Spleen (tissue), 13 donors: Measurements from ENCODE around the gene ZNRF3. TPM values are rescaled to one million over a fixed set of nuclear protein-coding genes. Genes with fewer than 3 reads are reported as not detected.
A peak's percentile ranks its signal among the peaks of the same experiment; 100 is the strongest.

ENCODE experiments used
- DNase-seq: peaks from one replicate; pipeline ENCODE4 v3.0.0-alpha.2; 2020
- H3K27ac ChIP-seq, 8 donors: fragments of 200-600 bp; sonication (generic) in 7 of 8; 1 replicate in 4 of 8; 2 replicates in 4 of 8; pipeline versions ENCODE4 v1.5.0 to v1.8.0; 2016 to 2021; ENCODE audit warnings: inconsistent platforms in 4 of 8, mild to moderate bottlenecking in 4 of 8, moderate library complexity in 1 of 8
- H3K27me3 ChIP-seq, 7 donors: fragments of 200-600 bp; sonication (generic) in 6 of 7; replicated peaks in 1 of 7; 1 replicate in 4 of 7; 2 replicates in 3 of 7; pipeline versions ENCODE4 v1.5.0 to v1.8.0; 2016 to 2021; ENCODE audit warnings: inconsistent platforms in 3 of 7, mild to moderate bottlenecking in 1 of 7
- H3K36me3 ChIP-seq, 6 donors: fragments of 200-600 bp; sonication (generic) in 5 of 6; 1 replicate in 4 of 6; 2 replicates in 2 of 6; pipeline versions ENCODE4 v1.5.0 to v1.8.0; 2016 to 2021; ENCODE audit warnings: inconsistent platforms in 2 of 6
- H3K4me1 ChIP-seq, 6 donors: fragments of 200-600 bp; sonication (generic) in 5 of 6; 1 replicate in 3 of 6; 2 replicates in 3 of 6; pipeline versions ENCODE4 v1.5.0 to v1.8.0; 2016 to 2021; ENCODE audit warnings: inconsistent platforms in 3 of 6
- H3K4me3 ChIP-seq, 8 donors: fragments of 200-600 bp; sonication (generic) in 7 of 8; 1 replicate in 4 of 8; 2 replicates in 4 of 8; pipeline versions ENCODE4 v1.5.0 to v1.8.0; 2016 to 2021; ENCODE audit warnings: inconsistent platforms in 4 of 8, mild to moderate bottlenecking in 4 of 8, moderate library complexity in 2 of 8
- H3K9me3 ChIP-seq, 8 donors: fragments of 200-600 bp; sonication (generic) in 7 of 8; 1 replicate in 4 of 8; 2 replicates in 4 of 8; pipeline versions ENCODE4 v1.5.0 to v1.8.0; 2016 to 2021; ENCODE audit warnings: inconsistent platforms in 4 of 8
- POLR2A ChIP-seq, 3 donors: fragments of 450-650 bp; IDR thresholded peaks; one replicate each; pipeline ENCODE4 v1.5.1; 2017; ENCODE audit warnings: antibody characterized with exemption in 3 of 3, mild to moderate bottlenecking in 1 of 3
- POLR2AphosphoS5 ChIP-seq, 3 donors: sonication (generic); formaldehyde crosslinking; IDR thresholded peaks; one replicate each; pipeline ENCODE4 v1.5.1; 2017; ENCODE audit warnings: antibody characterized with exemption in 3 of 3
- WGBS, 5 donors: extraction: QIAGEN DNeasy Blood & Tissue Kit in 3 of 5; methylation state at CpG; one replicate each; pipeline versions ENCODE4 v1.1.5 to v1.1.7; 2013 to 2018; 5-methylcytosine and 5-hydroxymethylcytosine counted together
- intact Hi-C: fragments of 100-400 bp; cut with DNase I; formaldehyde crosslinking; loops from one replicate; pipeline ENCODE4 v1.15.0; 2023; ENCODE audit warnings: low total_unique reads
- long read RNA-seq, 2 donors: transcript quantifications; one replicate each; lab custom pipeline, GENCODE V29; 2026
- polyA plus RNA-seq, 3 donors: library from polyadenylated mRNA; stranded (reverse); fragments of 200-250 nt; gene quantifications; one replicate each; pipeline ENCODE4 v1.2.1, GENCODE V29; 2013
- total RNA-seq, 7 donors: library from RNA; depleted of rRNA in 3 of 7; stranded (reverse); fragments of >200 nt in 3 of 7; fragmentation: NEBNext Ultra II Directional in 4 of 7; extraction: Animal tissue kit (Norgen Biotek cat#: 25700) in 4 of 7; gene quantifications; one replicate each; pipeline versions ENCODE4 v1.1.0 to v1.2.1, GENCODE V29; 2016 to 2021
- TF ChIP-seq, protein P1 (sequence below), 11 experiments: fragments of 200-600 bp in 7 of 11; fragments of 450-650 bp in 4 of 11; sonication (generic) in 4 of 11; IDR thresholded peaks in 8 of 11; conservative IDR thresholded peaks in 3 of 11; 1 replicate in 7 of 11; 2 replicates in 4 of 11; pipeline versions ENCODE4 v1.4.0 to v1.8.0; 2016 to 2021; ENCODE audit warnings: antibody characterized with exemption in 11 of 11, inconsistent platforms in 4 of 11, mild to moderate bottlenecking in 1 of 11
- donor health status: healthy with polysubstance abuse.
- donor health status: DM: no; HTN: no; CAD: no; lungs with moderate emphysema.
- donor health status: DM: no; HTN: no; CAD: no.
- donor health status: Bipolar disorder and iron deficiency.
- donor health status: healthy.
- donor health status: DM: no; HTN: no; CAD: no.
- donor health status: DM: yes; HTN: yes; CAD: no.

Gene ZNRF3
- total RNA-seq (1 to 10 TPM; 1.9 to 4.5 (median 3.4) TPM), polyA plus RNA-seq (under 1 TPM; 0.15 to 0.51 (median 0.30) TPM)
- long read RNA-seq, donor 1: 0 reads
- long read RNA-seq, donor 2: 0 reads

DNA sequence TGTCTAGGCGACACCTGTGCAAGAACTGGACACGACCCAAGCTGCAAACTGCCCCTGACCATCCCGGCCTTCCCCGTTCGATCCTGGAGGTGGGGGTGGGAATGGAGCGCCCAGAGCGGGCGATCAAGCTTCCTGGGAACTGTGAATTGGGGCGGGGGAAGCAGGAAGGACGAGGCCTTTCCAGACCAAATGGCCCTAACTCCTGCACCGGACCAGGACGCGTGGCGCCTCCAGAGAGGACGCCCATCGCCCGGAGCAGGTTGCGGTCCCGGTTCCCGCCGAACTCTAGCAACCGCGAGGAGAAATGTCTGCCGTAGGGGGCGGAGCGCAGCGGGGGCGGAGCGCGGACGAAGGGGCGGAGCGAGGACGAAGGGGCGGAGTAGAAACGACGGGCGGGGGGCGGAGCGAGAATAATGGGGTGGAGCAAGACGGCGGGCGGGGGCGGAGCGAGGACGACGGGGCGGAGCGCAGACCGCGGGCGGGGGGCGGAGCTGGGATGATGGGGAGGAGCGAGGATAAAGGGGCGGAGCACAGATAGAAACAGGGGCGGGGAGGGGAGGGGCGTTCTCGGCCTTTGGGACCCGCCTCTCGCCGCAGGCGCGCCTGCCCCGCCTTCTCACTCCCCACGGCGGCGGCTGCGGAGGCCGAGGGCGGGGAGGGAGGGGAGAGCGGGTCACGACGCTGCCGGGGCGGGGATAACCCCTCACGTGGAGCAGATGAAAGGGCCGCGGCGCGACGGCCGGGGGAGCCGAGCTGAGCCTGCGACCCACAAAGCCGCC is at the start of gene ZNRF3:
ZNRF3 (plus strand) TSS at position 695 of the 779 bp plus-strand sequence. CDS start 195 bp downstream, outside the sequence.
- intact Hi-C loops: no loop called here
- H3K4me3 ChIP-seq: peak within 1 kb of the TSS; percentile 50 to 84 (median 60)
- WGBS, 5 donors: 1 to 2% (median 2%) methylated on average over 47 to 85 of the region's 85 CpGs
- peak; percentile 97 for DNase-seq
- H3K27ac ChIP-seq: peak within 1 kb of the TSS in 5 of 8 donors; percentile 55 to 66 (median 60)
- H3K4me1 ChIP-seq: peaks cover 4 to 23% (median 19%) of the 10 kb centered on the region in 6 donors
- peaks cover 0 to 31% (median 0%) of the 10 kb centered on the region in 7 donors for H3K27me3 ChIP-seq
- no peaks in the 10 kb centered on the region for H3K36me3 ChIP-seq
- TF ChIP-seq, protein P1, sequence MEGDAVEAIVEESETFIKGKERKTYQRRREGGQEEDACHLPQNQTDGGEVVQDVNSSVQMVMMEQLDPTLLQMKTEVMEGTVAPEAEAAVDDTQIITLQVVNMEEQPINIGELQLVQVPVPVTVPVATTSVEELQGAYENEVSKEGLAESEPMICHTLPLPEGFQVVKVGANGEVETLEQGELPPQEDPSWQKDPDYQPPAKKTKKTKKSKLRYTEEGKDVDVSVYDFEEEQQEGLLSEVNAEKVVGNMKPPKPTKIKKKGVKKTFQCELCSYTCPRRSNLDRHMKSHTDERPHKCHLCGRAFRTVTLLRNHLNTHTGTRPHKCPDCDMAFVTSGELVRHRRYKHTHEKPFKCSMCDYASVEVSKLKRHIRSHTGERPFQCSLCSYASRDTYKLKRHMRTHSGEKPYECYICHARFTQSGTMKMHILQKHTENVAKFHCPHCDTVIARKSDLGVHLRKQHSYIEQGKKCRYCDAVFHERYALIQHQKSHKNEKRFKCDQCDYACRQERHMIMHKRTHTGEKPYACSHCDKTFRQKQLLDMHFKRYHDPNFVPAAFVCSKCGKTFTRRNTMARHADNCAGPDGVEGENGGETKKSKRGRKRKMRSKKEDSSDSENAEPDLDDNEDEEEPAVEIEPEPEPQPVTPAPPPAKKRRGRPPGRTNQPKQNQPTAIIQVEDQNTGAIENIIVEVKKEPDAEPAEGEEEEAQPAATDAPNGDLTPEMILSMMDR (IDR thresholded peaks at IDR 0.05 in 8 of 11, conservative IDR thresholded peaks at IDR 0.05 in 3 of 11): peak in 3 of 11 experiments; percentile 4 to 44 (median 35)
- TF ChIP-seq POLR2A (IDR thresholded peaks at IDR 0.05) (no peak), POLR2AphosphoS5 (IDR thresholded peaks at IDR 0.05) (peak; percentile 19 to 79 (median 74))
- no peaks in the 10 kb centered on the region for H3K9me3 ChIP-seq

DNA sequence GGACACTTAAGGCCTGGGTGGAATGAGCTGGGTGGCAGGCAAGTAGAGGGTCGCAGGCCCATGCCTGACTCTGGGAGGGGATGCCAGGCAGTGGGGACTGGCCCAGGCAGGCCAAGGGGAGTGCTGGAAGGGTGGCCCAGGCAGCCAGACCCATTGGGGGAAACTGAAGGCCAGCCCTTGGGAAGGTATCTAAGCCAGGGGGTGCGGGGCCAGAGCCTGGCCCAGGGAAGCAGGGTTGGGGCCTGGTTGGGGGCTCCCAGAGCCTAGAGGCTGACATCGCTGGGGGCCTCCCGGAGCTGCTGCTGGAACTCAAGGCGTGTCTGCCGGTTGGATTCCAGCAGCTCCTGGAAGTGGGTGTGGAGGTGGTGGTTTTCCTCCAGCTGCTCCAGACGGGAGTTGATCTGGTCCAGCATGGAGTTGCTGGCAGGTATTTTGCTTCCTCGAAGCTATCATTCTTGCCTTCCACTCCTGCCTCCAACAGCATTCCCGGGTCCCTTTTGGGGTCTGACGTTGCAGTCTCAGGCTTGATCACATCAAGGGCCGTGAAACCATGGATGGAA is 47.7 kb upstream of the ZNRF3 start:
- no peak overlapping the region for H3K4me3 ChIP-seq
- H3K27ac ChIP-seq: no peak overlapping the region
- H3K36me3 ChIP-seq: peaks cover 0 to 8% (median 0%) of the 10 kb centered on the region in 6 donors
- TF ChIP-seq, protein P1 (IDR thresholded peaks at IDR 0.05 in 8 of 11, conservative IDR thresholded peaks at IDR 0.05 in 3 of 11): no peak
- TF ChIP-seq POLR2AphosphoS5 (IDR thresholded peaks at IDR 0.05): peak in 1 of 3 donors; percentile 8
- no peak for TF ChIP-seq POLR2A (IDR thresholded peaks at IDR 0.05)
- WGBS, 5 donors: 89 to 96% (median 93%) methylated on average over 7 to 11 of the region's 11 CpGs
- DNase-seq: peak; percentile 56
- intact Hi-C loops: no loop called here
- no peaks in the 10 kb centered on the region for H3K9me3 ChIP-seq
- H3K27me3 ChIP-seq: no peaks in the 10 kb centered on the region
- H3K4me1 ChIP-seq: peaks cover 0 to 5% (median 0%) of the 10 kb centered on the region in 6 donors

DNA sequence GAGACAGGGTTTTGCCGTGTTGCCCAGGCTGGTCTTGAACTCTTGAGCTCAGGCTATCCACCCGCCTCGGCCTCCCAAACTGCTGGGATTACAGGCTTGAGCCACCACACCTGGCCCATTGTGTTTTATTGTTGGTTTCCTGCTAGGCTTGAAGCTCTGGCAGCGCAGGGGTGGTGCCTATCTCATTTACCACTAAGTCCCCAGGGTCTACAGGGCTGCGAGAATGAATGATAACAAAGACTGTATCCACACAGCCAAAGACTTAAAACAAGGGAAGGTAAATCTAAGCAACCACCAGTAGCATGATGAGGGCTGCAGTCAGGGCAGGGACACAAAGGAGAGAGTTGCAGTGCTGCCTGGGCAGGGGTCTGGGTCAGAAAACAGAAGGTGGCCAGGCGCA is 45.7 kb upstream of the ZNRF3 start:
- peak; percentile 31 for DNase-seq
- no peaks in the 10 kb centered on the region for H3K4me1 ChIP-seq
- WGBS, 5 donors: 78 to 91% (median 88%) methylated on average over 6 of the region's 6 CpGs
- H3K9me3 ChIP-seq: no peaks in the 10 kb centered on the region
- H3K36me3 ChIP-seq: peaks cover 0 to 2% (median 0%) of the 10 kb centered on the region in 6 donors
- no peak overlapping the region for H3K27ac ChIP-seq
- no peak overlapping the region for H3K4me3 ChIP-seq
- intact Hi-C loops: no loop called here
- TF ChIP-seq, protein P1 (IDR thresholded peaks at IDR 0.05 in 8 of 11, conservative IDR thresholded peaks at IDR 0.05 in 3 of 11): no peak
- H3K27me3 ChIP-seq: no peaks in the 10 kb centered on the region

DNA sequence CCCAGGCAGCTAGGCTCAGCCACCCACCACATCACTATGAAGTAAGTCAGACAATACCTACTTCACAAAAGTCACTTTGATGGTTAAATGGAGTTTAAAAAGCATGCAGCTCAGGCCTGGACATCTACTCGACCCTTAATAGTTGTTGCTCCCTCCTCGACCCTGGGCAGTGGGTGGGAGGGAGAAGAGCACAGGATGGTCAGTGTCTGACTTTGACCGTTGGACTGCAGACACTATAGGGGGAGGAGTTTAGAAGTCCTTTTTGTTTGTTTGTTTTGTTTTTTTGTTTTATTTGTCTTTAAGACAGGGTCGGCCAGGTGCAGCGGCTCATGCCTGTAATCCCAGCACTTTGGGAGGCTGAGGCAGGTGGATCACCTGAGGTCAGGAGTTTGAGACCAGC is 44.4 kb upstream of the ZNRF3 start:
- H3K4me1 ChIP-seq: no peaks in the 10 kb centered on the region
- H3K27ac ChIP-seq: no peak overlapping the region
- H3K36me3 ChIP-seq: no peaks in the 10 kb centered on the region
- H3K9me3 ChIP-seq: no peaks in the 10 kb centered on the region
- 65 to 83% (median 79%) methylated on average over 5 of the region's 5 CpGs for WGBS, 5 donors
- H3K4me3 ChIP-seq: no peak overlapping the region
- TF ChIP-seq, protein P1 (IDR thresholded peaks at IDR 0.05 in 8 of 11, conservative IDR thresholded peaks at IDR 0.05 in 3 of 11): no peak
- TF ChIP-seq POLR2AphosphoS5 (IDR thresholded peaks at IDR 0.05) (no peak), POLR2A (IDR thresholded peaks at IDR 0.05) (no peak)
- H3K27me3 ChIP-seq: no peaks in the 10 kb centered on the region
- peak; percentile 6 for DNase-seq
- intact Hi-C loops: no loop called here
